ENCODE measurements around the gene TNFRSF21. TPM values are rescaled to one million over a fixed set of nuclear protein-coding genes. Genes with fewer than 3 reads are reported as not detected.

The TNFRSF21 gene
- total and polyA plus RNA-seq, 9 of the 15 experiments (the other 6 are each of a cell fraction or from before 2014, with no cell fraction given), result 0.63 to 5.7 (median 2.2) TPM

- TF ChIP-seq HDAC3 (IDR thresholded peaks at IDR 0.05; ENCODE audit: borderline replicate concordance, partially characterized antibody) (no peak), ZNF12 (CRISPR knock-in tag; IDR thresholded peaks at IDR 0.05) (0 out of 2 replicates have a peak, but pooled peaks have one; percentile 64), JUND (IDR thresholded peaks at IDR 0.05; ENCODE audit: borderline replicate concordance, low read depth, low read length) (peak; percentile 99), JUND (tag; IDR thresholded peaks at IDR 0.05; ENCODE audit: borderline replicate concordance, low read depth, low read length) (peak; percentile 98; the same call in 2 of the 3 replicates), ZNF311 (CRISPR knock-in tag; IDR thresholded peaks at IDR 0.05) (no peak), CHD7 (IDR thresholded peaks at IDR 0.05; ENCODE audit: low read depth, low read length) (no peak), HNRNPUL1 (IDR thresholded peaks at IDR 0.05; ENCODE audit: low read length) (no peak), TCF7 (IDR thresholded peaks at IDR 0.05; ENCODE audit: borderline replicate concordance) (peak; percentile 89), CXXC5 (CRISPR knock-in tag; IDR thresholded peaks at IDR 0.05) (peak; percentile 65), CSDE1 (IDR thresholded peaks at IDR 0.05) (no peak), TAF1 (IDR thresholded peaks at IDR 0.05; ENCODE audit: control insufficient read depth, extremely low read depth, insufficient read depth, low read length, severe bottlenecking) (peak; percentile 72)
Measured at GRCh38 chr6:47242483-47243386, 67.0 kb downstream of the TNFRSF21 start (continued).
